Femur (tissue), 1 donor: ENCODE data around the gene YWHAG.
"Not testable (repeated sequence)": the region's sequence is repeated elsewhere in the genome, so short reads cannot be mapped to it uniquely, and the experiment has no call there.

Source experiments
- DNase-seq: peaks from one replicate; pipeline ENCODE4 v3.0.0-alpha.2; 2017

YWHAG gene

GRCh38 chr7:76317782-76318487, 40.9 kb downstream of the YWHAG start:
- peak; percentile 98 for DNase-seq

GRCh38 chr7:76316984-76317781, 41.6 kb downstream of the YWHAG start:
- DNase-seq: no peak

DNA sequence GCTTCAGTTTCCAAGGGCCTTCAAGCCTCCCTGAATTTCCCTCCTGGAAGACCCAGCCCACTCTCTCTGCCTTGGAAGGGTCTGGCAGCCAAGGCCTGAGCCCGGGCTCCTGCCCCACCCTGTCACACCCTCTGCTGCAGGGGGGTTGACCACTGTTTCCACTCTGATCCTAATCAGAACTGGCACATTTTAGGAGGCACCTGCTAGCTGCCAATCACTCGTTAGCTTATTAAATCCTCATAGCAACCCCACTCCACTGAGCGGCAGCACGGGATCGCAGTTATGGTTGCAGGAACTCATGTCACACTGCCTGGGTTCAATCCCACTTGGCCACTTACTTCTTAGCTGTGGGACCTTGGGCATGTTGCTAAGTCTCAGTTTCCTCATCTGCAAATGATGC, 43.4 kb downstream of the YWHAG start:
- peak; percentile 75 for DNase-seq

- not testable (repeated sequence) for DNase-seq
Measured at GRCh38 chr7:76314740-76315139, 44.1 kb downstream of the YWHAG start.

DNA sequence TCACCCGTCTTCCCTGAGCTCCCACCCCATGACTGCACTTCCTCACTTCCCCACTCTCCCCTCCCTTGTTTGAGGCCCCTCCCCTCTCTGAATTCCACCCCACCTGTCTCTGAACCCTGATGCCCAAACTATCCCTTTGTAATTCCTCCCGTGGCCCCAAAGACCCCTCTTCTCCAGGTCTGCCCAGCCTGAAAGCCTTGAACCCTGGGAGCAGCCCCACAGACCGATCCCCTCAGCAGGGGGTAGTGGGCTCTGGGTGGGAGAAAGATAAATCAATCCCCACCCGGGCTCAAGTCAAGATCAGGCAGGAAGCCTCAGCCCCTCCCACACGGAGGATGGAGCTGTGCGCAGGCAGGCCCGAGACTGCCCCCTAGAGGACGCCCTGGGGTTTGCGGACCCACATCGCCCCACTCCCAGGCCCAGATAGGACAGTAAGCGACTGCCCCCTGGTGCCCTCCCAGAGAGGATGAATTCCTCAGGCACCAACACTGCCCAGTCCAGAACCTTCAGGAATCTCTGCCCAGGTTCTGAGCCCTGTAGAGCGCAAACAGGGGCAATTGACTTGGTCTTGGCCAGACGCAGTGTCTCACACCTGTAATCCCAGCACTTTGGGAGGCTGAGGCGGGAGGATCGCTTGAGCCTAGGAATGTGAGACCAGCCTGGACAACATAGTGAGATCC, 44.6 kb downstream of the YWHAG start:
- DNase-seq: peak; percentile 96

DNA sequence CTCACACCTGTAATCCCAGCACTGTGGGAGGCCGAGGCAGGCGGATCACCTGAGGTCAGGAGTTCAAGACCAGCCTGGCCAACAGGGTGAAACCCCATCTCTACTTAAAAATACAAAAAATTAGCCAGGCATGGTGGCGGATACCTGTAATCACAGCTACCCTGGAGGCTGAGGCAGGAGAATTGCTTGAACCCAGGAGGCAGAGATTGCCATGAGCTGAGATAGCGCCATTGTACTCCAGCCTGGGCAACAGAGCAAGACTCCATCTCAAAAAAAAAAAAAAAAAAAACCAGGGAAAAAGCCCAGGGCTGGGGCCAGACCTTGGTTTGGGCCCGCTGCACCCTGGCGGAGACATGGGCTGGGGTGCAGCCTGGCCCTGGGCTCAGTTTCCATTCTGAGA, 47.0 kb downstream of the YWHAG start:
- DNase-seq: not testable (repeated sequence)

DNA sequence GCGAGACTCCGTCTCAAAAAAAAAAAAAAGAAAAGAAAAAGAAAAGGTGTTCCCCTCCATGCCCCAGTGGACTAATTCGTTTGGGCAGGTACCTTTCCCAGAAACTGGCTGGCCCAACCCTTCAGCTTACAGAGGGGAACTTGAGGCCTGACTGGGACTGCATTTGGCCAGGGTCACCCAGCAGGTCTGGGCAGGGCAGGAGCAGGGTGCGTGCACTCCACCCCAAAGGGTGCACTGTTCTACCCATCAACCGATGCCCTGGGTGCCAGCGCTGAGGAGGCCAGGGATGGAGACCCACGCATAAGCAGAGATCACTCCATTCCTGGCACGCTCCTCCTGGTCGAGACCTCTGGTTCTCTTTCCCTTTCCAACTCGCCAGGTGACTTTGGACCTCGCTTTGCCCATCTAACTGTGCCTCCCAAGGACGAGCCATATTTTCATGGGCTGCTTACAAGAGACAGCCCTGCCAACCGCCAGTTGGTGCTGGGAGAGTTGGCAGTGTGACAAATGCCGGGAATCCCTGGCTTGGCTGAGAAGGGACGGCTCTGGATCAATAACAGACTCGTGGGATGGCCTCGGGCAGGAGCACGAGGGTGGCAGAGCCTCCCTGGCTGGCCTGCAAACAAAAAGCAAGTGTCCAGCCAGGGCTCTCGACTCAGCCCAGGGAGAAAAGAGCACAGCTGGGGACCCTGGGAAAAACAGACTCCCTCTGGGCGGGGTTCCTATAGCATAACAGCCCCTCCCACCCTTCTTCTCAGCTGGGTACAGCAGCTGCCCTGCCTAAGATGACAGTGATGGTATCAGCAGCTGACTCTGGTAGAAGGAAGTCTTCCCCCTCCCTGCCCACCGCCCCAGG, 48.5 kb downstream of the YWHAG start:
- DNase-seq: peak; percentile 78

- not testable (repeated sequence) for DNase-seq
Measured at GRCh38 chr7:76309341-76310101, 49.3 kb downstream of the YWHAG start.

DNA sequence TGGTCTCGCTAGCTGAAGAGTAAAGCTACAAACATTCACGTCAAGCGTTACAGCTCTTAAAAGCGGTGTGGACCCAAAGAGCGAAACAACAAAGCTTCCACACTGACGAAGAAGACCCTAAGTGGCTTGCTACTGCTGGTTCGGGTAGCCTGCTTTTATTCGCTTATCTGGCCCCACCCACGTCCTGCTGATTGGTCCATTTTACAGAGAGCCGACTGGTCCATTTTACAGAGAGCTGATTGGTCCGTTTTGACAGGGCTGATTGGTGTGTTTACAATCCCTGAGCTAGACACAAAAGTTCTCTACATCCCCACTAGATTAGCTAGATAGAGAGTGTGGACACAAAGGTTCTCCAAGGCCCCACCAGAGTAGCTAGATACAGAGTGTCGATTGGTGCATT, 49.9 kb downstream of the YWHAG start:
- DNase-seq: not testable (repeated sequence)

DNA sequence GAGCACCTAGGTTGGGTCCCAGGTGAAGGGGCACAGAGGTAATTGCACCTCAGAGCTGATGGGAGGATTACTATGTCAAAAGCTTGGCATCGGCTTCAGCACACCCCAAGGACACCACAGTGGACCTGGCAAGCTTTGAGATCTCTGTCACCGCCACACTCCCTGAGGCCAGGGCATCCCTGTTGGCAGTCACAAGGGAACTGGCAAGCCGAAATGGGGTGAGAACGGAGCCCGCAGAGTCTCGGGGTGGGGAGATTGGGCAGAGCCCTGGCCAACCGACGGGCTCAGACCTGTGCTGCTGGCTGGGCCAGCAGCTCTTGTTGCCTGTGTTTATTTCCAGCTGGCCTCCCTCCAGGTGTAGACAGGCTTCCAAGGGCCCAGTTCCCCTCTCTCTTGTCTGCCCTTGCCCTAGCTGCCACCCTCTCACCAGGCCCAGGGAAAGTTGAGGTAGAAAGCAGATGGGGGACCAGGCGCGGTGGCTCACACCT, 53.9 kb downstream of the YWHAG start:
- DNase-seq: no peak

- peak; percentile 95 for DNase-seq
Measured at GRCh38 chr7:76303202-76304147, 55.3 kb downstream of the YWHAG start.

DNA sequence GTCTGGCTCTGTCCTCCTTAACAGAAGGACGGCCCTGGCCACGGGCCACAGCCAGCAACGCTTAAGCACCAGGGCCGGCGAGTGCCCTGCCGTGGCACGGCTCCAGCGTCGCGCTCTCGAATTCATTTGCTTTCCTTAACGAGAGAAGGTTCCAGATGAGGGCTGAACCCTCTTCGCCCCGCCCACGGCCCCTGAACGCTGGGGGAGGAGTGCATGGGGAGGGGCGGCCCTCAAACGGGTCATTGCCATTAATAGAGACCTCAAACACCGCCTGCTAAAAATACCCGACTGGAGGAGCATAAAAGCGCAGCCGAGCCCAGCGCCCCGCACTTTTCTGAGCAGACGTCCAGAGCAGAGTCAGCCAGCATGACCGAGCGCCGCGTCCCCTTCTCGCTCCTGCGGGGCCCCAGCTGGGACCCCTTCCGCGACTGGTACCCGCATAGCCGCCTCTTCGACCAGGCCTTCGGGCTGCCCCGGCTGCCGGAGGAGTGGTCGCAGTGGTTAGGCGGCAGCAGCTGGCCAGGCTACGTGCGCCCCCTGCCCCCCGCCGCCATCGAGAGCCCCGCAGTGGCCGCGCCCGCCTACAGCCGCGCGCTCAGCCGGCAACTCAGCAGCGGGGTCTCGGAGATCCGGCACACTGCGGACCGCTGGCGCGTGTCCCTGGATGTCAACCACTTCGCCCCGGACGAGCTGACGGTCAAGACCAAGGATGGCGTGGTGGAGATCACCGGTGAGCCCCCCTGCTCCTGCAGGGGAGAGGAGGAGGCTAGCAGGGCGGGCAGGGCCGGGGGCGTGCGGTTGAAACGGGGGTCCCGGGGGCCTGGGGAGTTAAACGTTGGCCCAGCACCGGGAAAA, 56.2 kb downstream of the YWHAG start, which contains the start of gene HSPB1:
TSS of gene HSPB1 (plus strand) at position 327 of the 855 bp plus-strand sequence. CDS start at position 367, 40 bp downstream.
- DNase-seq: peak; percentile 93

GRCh38 chr7:76301000-76301399, 57.8 kb downstream of the YWHAG start:
- no peak for DNase-seq

DNA sequence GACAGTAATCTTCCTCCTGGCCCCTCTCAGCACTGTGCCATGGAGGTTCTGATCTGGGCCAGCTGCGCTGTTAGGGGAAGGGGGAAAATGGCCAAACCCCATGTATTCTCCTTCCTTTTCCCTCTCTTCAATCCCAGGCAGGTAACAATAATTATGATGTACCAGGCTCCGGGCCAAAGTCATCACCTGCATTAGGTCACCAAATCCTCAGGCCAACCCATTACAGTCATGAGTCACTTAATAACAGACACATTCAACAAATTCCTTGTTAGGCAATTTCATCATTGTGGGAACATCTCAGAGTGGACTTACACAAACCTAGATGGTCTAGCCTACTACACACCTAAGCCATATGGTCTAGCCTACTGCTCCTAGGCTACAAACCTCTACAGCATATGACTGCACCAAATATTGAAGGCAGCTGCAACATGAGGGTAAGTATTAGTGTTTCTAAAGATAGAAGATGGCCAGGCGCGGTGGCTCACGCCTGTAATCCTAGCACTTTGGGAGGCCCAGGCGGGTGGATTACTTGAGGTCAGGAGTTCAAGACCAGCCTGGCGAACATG, 58.5 kb downstream of the YWHAG start:
- DNase-seq: no peak

DNA sequence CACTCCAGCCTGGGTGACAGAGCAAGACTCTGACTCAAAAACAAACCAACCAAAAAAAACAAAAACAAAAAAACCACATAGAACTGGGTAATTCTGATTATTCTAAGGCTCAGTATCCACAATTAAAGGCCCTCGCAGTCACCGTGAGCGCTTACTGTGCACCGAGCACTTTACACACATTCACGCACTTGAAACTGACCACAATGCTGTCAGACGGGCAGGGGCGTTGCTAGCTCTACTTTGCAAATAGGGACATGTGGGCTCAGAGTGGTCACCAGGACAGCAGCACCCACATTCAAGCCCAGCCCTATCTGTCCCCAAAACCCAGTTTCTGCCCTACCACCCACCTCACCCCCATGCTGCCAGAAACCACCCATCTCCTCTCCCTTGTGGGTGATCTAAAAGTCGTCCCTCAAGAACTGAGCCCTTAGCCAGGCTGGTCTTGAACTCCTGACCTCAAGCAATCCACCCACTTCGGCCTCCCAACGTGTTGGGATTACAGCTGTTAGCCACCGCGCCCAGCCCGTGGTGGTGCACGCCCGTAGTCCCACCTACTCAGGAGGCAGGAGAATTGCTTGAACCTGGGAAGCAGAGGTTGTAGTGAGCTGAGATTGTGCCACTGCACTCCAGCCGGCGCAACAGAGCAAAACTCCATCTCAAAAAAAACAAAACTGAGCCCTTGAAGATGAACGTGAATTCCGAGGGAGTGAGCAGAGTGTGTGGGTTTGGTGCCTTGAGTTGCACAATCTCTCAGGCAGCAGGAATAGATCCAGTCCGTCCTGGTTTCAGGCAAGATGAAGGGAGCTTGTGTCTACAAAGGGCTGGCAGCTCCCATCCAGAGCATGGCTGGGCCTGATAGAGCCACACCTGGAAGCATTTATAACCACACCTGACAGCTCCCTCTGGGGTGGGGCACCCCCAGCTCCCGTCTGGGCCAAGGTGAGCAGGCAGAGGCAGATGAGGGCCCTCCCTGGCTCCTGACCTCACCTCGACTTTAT, 61.7 kb downstream of the YWHAG start:
- DNase-seq: no peak

GRCh38 chr7:76294344-76295024, 64.3 kb downstream of the YWHAG start:
- peak; percentile 95 for DNase-seq

GRCh38 chr7:76293407-76293901, 65.3 kb downstream of the YWHAG start:
- DNase-seq: no peak
